ENCODE data around the gene ID1. TPM values are rescaled to one million over a fixed set of nuclear protein-coding genes. Genes with fewer than 3 reads are reported as not detected.
A peak's percentile ranks its signal among the peaks of the same experiment; 100 is the strongest.

Gene ID1
- polyA plus RNA-seq, 2 of the 4 experiments (the other 2 are of a cell fraction), result 237 to 432 TPM

- ChIA-PET POLR2A (interaction anchor here (0.6 to 3.6 kb wide), 14 partner anchors 10 to 151 kb away, joined by 3 to 214 read pairs (median 12); partner anchors contain the start of genes BCL2L1 and ID1), CTCF (interaction anchor here (1.3 to 28.4 kb wide), 6 partner anchors 14 to 150 kb away, joined by 4 to 903 read pairs (median 54); partner anchors contain the start of genes BCL2L1 and ID1)
- H3K9me3 ChIP-seq, result no peaks in the 10 kb centered on the region
- peak overlapping the region; percentile 89 for H3K4me2 ChIP-seq
- H3K27ac ChIP-seq, result peak overlapping the region; percentile 93 to 99
- no peak for FAIRE-seq
- peak overlapping the region; percentile 62 for H3K4me3 ChIP-seq
- H3K4me1 ChIP-seq, result peaks cover 53% of the 10 kb centered on the region
- peak; percentile 83 to 99 for DNase-seq (ENCODE audit: low read depth in 1 of 2, low spot score in 1 of 2)
- 0% methylated on average over 32 of the region's 63 CpGs for WGBS (ENCODE audit: missing lambda C conversion rate)
- peak; percentile 79 for ATAC-seq
- TF ChIP-seq HES2 (IDR thresholded peaks at IDR 0.05), result peak; percentile 28; the same call in 1 of the 2 replicates
- peak; percentile 93; the same call in 1 of the 2 replicates for TF ChIP-seq FOSB (CRISPR knock-in tag; IDR thresholded peaks at IDR 0.05)
- no peak for TF ChIP-seq BHLHE40 (IDR thresholded peaks at IDR 0.05; ENCODE audit: low read depth, low read length)
- TF ChIP-seq SREBF2 (IDR thresholded peaks at IDR 0.05), result no peak
- TF ChIP-seq NFE2L2 (conservative IDR thresholded peaks at IDR 0.05; ENCODE audit: low read length), result peak; percentile 57
- TF ChIP-seq CEBPB (IDR thresholded peaks at IDR 0.05), result peak; percentile 93 to 99
- TF ChIP-seq RNF2 (IDR thresholded peaks at IDR 0.05; ENCODE audit: borderline replicate concordance, low read depth), result no peak
- no peak for TF ChIP-seq KDM1A (IDR thresholded peaks at IDR 0.05; ENCODE audit: low read depth)
- peak; percentile 88 for TF ChIP-seq MAFK (IDR thresholded peaks at IDR 0.05; ENCODE audit: partially characterized antibody)
- TF ChIP-seq RFX5 (IDR thresholded peaks at IDR 0.05), result 0 out of 2 replicates have a peak, but pooled peaks have one; percentile 21
- peak; percentile 70; the same call in 1 of the 2 replicates for TF ChIP-seq TFCP2L1 (CRISPR knock-in tag; IDR thresholded peaks at IDR 0.05)
- TF ChIP-seq NR3C1 (IDR thresholded peaks at IDR 0.05), result no peak
- peak; percentile 48; the same call in 1 of the 2 replicates for TF ChIP-seq REST (IDR thresholded peaks at IDR 0.05)
- TF ChIP-seq CBX8 (IDR thresholded peaks at IDR 0.05), result no peak
- TF ChIP-seq HMGXB4 (CRISPR knock-in tag; IDR thresholded peaks at IDR 0.05; ENCODE audit: borderline replicate concordance), result no peak
- peak; percentile 94 for TF ChIP-seq HOXA7 (CRISPR knock-in tag; IDR thresholded peaks at IDR 0.05)
- no peak for TF ChIP-seq CBX2 (IDR thresholded peaks at IDR 0.05; ENCODE audit: borderline replicate concordance, low read depth)
- TF ChIP-seq HEYL (CRISPR knock-in tag; IDR thresholded peaks at IDR 0.05), result peak; percentile 79
- 0 out of 2 replicates have a peak, but pooled peaks have one; percentile 34 for TF ChIP-seq PHF8 (IDR thresholded peaks at IDR 0.05; ENCODE audit: borderline replicate concordance, low read depth)
- TF ChIP-seq BCL3 (IDR thresholded peaks at IDR 0.05), result peak; percentile 93
- peak; percentile 29 for TF ChIP-seq CHD2 (IDR thresholded peaks at IDR 0.05; ENCODE audit: low read length, partially characterized antibody)
- no peak for TF ChIP-seq ZC3H11A (IDR thresholded peaks at IDR 0.05)
- peak; percentile 94 for TF ChIP-seq RARB (CRISPR knock-in tag; IDR thresholded peaks at IDR 0.05)
- TF ChIP-seq FOXS1 (CRISPR knock-in tag; IDR thresholded peaks at IDR 0.05), result peak; percentile 84
- no peak for TF ChIP-seq CTCF (IDR thresholded peaks at IDR 0.05)
- TF ChIP-seq NPAS2 (CRISPR knock-in tag; IDR thresholded peaks at IDR 0.05; ENCODE audit: borderline replicate concordance), result no peak
- peak; percentile 91 for TF ChIP-seq ATOH8 (CRISPR knock-in tag; IDR thresholded peaks at IDR 0.05; ENCODE audit: low read depth)
- no peak for TF ChIP-seq HDAC2 (IDR thresholded peaks at IDR 0.05)
- peak; percentile 95 to 99 for TF ChIP-seq JUN (IDR thresholded peaks at IDR 0.05)
These were observed 32.2 kb upstream of the ID1 start for GRCh38 chr20:31572701-31573554.

Measured in A549 (cell line).